SK-N-SH treated with all-trans-retinoic acid at 6 μM for 48 hours (cell line): Measurements from ENCODE around the gene ARFIP1.

Experiments
- ARNTL ChIP-seq: fragments of 450-650 bp; formaldehyde crosslinking; IDR thresholded peaks from 2 replicates; pipeline ENCODE4 v1.5.0; 2020; ENCODE audit warnings: low read depth, mild to moderate bottlenecking, moderate library complexity, borderline replicate concordance
- GLIS3 ChIP-seq: fragments of 250-450 bp; sonication (Bioruptor Pico); IDR thresholded peaks from 2 replicates; pipeline ENCODE4 v1.5.0; 2020; ENCODE audit warnings: mild to moderate bottlenecking, moderate library complexity
- PPARA ChIP-seq: fragments of 250-450 bp; sonication (Bioruptor Pico); IDR thresholded peaks from 2 replicates; pipeline ENCODE4 v1.5.0; 2020; ENCODE audit warnings: mild to moderate bottlenecking, borderline replicate concordance
- RARB ChIP-seq: fragments of 250-450 bp; sonication (Bioruptor Pico); IDR thresholded peaks from 2 replicates; pipeline ENCODE4 v1.8.0; 2021; ENCODE audit warnings: mild to moderate bottlenecking, moderate library complexity
- SNAI2 ChIP-seq: fragments of 250-450 bp; sonication (Bioruptor Pico); IDR thresholded peaks from 2 replicates; pipeline ENCODE4 v1.5.0; 2020; ENCODE audit warnings: mild to moderate bottlenecking, moderate library complexity
- TCF4 ChIP-seq: fragments of 250-450 bp; sonication (Bioruptor Pico); IDR thresholded peaks from 2 replicates; pipeline ENCODE4 v1.8.0; 2021; ENCODE audit warnings: mild to moderate bottlenecking, moderate library complexity, borderline replicate concordance
- ZFP3 ChIP-seq: fragments of 250-450 bp; sonication (Bioruptor Pico); IDR thresholded peaks from 2 replicates; pipeline ENCODE4 v1.5.0; 2020; ENCODE audit warnings: mild to moderate bottlenecking, moderate library complexity
- ZNF565 ChIP-seq: fragments of 450-650 bp; formaldehyde crosslinking; conservative IDR thresholded peaks from 2 replicates; pipeline ENCODE4 v1.5.0; 2020; ENCODE audit warnings: low read depth, mild to moderate bottlenecking, moderate library complexity
- ZNF70 ChIP-seq: fragments of 450-650 bp; formaldehyde crosslinking; IDR thresholded peaks from 2 replicates; pipeline ENCODE4 v1.5.0; 2020; ENCODE audit warnings: mild to moderate bottlenecking, moderate library complexity
- TF ChIP-seq, protein P1 (sequence below): fragments of 250-450 bp; sonication (Bioruptor Pico); IDR thresholded peaks from 2 replicates; pipeline ENCODE4 v1.8.0; 2020; ENCODE audit warnings: mild to moderate bottlenecking, moderate library complexity, borderline replicate concordance
- TF ChIP-seq, protein P2 (sequence below): fragments of 250-450 bp; sonication (Bioruptor Pico); IDR thresholded peaks from 2 replicates; pipeline ENCODE4 v1.5.1; 2020; ENCODE audit warnings: low read depth, mild to moderate bottlenecking, moderate library complexity
- TF ChIP-seq, protein P3 (sequence below): fragments of 250-450 bp; sonication (Bioruptor Pico); IDR thresholded peaks from 2 replicates; pipeline ENCODE4 v1.5.0; 2020; ENCODE audit warnings: mild to moderate bottlenecking, moderate library complexity

DNA sequence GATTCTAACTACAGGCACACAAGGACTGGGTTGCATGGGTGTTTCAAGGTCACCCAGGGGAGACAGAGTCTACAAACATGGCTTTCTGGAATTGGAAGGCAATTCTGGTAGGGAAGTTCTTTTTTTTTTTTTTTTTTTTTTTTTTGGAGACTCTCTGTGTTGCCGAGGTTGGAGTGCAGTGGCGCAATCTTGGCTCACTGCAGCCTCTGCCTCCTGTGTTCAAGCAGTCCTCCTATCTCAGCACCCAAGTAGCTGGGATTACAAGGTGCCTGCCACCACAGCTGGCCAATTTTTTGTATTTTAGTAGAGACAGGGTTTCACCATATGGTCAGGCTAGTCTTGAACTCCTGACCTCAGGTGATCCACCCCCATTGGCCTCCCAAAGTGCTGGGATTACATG lies 140.1 kb downstream of the ARFIP1 start:
- TF ChIP-seq ZNF565 (no peak), ARNTL (CRISPR knock-in tag) (no peak), GLIS3 (CRISPR knock-in tag) (no peak), PPARA (CRISPR knock-in tag) (no peak), RARB (CRISPR knock-in tag) (no peak), ZNF70 (CRISPR knock-in tag) (no peak), SNAI2 (CRISPR knock-in tag) (no peak), TCF4 (CRISPR knock-in tag) (no peak), ZFP3 (CRISPR knock-in tag) (no peak)
- TF ChIP-seq, protein P1, sequence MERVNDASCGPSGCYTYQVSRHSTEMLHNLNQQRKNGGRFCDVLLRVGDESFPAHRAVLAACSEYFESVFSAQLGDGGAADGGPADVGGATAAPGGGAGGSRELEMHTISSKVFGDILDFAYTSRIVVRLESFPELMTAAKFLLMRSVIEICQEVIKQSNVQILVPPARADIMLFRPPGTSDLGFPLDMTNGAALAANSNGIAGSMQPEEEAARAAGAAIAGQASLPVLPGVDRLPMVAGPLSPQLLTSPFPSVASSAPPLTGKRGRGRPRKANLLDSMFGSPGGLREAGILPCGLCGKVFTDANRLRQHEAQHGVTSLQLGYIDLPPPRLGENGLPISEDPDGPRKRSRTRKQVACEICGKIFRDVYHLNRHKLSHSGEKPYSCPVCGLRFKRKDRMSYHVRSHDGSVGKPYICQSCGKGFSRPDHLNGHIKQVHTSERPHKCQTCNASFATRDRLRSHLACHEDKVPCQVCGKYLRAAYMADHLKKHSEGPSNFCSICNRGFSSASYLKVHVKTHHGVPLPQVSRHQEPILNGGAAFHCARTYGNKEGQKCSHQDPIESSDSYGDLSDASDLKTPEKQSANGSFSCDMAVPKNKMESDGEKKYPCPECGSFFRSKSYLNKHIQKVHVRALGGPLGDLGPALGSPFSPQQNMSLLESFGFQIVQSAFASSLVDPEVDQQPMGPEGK (CRISPR knock-in tag): no peak
- TF ChIP-seq, protein P2, sequence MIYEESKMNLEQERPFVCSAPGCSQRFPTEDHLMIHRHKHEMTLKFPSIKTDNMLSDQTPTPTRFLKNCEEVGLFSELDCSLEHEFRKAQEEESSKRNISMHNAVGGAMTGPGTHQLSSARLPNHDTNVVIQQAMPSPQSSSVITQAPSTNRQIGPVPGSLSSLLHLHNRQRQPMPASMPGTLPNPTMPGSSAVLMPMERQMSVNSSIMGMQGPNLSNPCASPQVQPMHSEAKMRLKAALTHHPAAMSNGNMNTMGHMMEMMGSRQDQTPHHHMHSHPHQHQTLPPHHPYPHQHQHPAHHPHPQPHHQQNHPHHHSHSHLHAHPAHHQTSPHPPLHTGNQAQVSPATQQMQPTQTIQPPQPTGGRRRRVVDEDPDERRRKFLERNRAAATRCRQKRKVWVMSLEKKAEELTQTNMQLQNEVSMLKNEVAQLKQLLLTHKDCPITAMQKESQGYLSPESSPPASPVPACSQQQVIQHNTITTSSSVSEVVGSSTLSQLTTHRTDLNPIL (CRISPR knock-in tag): no peak
- TF ChIP-seq, protein P3, sequence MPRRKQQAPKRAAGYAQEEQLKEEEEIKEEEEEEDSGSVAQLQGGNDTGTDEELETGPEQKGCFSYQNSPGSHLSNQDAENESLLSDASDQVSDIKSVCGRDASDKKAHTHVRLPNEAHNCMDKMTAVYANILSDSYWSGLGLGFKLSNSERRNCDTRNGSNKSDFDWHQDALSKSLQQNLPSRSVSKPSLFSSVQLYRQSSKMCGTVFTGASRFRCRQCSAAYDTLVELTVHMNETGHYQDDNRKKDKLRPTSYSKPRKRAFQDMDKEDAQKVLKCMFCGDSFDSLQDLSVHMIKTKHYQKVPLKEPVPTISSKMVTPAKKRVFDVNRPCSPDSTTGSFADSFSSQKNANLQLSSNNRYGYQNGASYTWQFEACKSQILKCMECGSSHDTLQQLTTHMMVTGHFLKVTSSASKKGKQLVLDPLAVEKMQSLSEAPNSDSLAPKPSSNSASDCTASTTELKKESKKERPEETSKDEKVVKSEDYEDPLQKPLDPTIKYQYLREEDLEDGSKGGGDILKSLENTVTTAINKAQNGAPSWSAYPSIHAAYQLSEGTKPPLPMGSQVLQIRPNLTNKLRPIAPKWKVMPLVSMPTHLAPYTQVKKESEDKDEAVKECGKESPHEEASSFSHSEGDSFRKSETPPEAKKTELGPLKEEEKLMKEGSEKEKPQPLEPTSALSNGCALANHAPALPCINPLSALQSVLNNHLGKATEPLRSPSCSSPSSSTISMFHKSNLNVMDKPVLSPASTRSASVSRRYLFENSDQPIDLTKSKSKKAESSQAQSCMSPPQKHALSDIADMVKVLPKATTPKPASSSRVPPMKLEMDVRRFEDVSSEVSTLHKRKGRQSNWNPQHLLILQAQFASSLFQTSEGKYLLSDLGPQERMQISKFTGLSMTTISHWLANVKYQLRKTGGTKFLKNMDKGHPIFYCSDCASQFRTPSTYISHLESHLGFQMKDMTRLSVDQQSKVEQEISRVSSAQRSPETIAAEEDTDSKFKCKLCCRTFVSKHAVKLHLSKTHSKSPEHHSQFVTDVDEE (CRISPR knock-in tag): no peak
